Activated naive CD4-positive, alpha-beta T cell treated with anti-CD3 and anti-CD28 coated beads, Interleukin-2, amount 50 U/mL, for 24 hours (primary cell): ENCODE data around the gene SPANXN1.
"Not testable (repeated sequence)": the region's sequence is repeated elsewhere in the genome, so short reads cannot be mapped to it uniquely, and the experiment has no call there.

Experiments
- H3K27ac Mint-ChIP-seq: one replicate; pipeline ENCODE4 v1.8.0; 2021; ENCODE audit warnings: mild to moderate bottlenecking, mixed read lengths
- H3K27me3 Mint-ChIP-seq: one replicate; pipeline ENCODE4 v1.8.0; 2021; ENCODE audit warnings: mixed read lengths
- H3K36me3 Mint-ChIP-seq: one replicate; pipeline ENCODE4 v1.8.0; 2021; ENCODE audit warnings: mixed read lengths
- H3K4me1 Mint-ChIP-seq: one replicate; pipeline ENCODE4 v1.8.0; 2021; ENCODE audit warnings: mixed read lengths
- H3K4me3 Mint-ChIP-seq: one replicate; pipeline ENCODE4 v1.8.0; 2021; ENCODE audit warnings: mild to moderate bottlenecking, mixed read lengths
- H3K9me3 Mint-ChIP-seq: one replicate; pipeline ENCODE4 v1.8.0; 2021; ENCODE audit warnings: mixed read lengths

Gene SPANXN1, protein sequence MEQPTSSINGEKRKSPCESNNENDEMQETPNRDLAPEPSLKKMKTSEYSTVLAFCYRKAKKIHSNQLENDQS

DNA sequence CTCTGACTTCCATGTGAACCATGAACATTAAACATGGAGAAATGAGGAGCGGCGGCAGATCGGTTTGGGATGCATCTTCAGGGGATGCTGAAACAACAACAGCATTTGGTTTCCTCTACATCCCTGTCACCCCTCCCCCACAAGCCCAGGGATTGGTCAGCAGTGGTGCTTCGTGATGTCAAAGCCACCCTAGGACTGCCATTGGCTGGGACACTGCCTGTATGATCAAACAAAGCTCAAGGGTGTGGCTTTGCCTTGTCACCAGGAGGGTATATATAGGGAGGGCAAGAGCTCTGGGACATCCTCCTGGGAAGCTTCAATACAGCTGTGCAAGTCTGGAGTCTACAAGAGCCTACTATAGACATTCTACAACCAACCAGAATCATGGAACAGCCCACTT lies at the start of gene SPANXN1:
Gene SPANXN1, plus strand, starts transcription at position 301 of the 400 bp plus-strand sequence. Its CDS starts 84 bp downstream, at position 385.
- H3K4me1 Mint-ChIP-seq, H3K9me3 Mint-ChIP-seq, H3K27me3 Mint-ChIP-seq, H3K4me3 Mint-ChIP-seq, H3K27ac Mint-ChIP-seq, H3K36me3 Mint-ChIP-seq: not testable (repeated sequence)

DNA sequence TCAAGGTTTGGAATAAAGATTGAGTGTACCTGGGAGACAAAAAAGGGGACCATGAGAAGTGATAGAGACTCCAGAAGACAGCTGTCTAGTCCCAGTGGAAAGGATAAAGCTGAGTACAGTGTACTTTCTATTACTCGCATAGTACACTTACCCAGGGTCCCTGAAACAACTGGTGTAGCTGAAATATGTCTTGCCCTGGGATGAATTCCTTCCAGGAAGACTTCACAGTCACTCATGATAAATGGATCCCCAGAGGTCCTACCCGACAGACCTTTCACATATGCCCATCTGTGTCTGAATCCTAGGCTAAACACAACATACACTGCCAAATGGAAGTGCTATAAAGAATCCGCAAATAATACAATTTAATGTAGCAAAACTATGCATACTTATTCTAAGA lies 48.2 kb upstream of the SPANXN1 start:
- H3K4me1 Mint-ChIP-seq, result no peaks in the 10 kb centered on the region
- H3K27me3 Mint-ChIP-seq, result no peaks in the 10 kb centered on the region
- no peaks in the 10 kb centered on the region for H3K9me3 Mint-ChIP-seq
- H3K36me3 Mint-ChIP-seq, result no peaks in the 10 kb centered on the region
- no peak overlapping the region for H3K27ac Mint-ChIP-seq
- no peak overlapping the region for H3K4me3 Mint-ChIP-seq

DNA sequence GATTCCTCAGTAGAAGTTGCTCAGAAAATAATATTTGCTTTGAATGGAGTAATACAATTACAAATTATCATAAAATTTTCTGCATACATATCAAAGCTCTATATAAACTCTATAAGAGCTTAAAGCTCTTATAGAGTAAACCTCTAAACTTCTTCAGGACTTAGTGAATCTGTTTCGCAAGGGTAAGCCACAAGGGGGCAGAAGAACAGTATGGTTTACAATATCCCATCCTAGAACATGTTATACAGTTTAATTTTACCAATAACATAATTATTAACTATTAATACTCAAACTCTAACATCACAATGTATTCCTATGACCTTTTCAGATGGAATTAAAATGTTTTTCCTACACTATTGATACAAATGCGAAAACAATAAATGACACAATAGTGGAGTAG lies 33.8 kb upstream of the SPANXN1 start:
- H3K9me3 Mint-ChIP-seq, result no peaks in the 10 kb centered on the region
- no peaks in the 10 kb centered on the region for H3K4me1 Mint-ChIP-seq
- no peak overlapping the region for H3K4me3 Mint-ChIP-seq
- no peaks in the 10 kb centered on the region for H3K36me3 Mint-ChIP-seq
- H3K27ac Mint-ChIP-seq, result no peak overlapping the region
- no peaks in the 10 kb centered on the region for H3K27me3 Mint-ChIP-seq

DNA sequence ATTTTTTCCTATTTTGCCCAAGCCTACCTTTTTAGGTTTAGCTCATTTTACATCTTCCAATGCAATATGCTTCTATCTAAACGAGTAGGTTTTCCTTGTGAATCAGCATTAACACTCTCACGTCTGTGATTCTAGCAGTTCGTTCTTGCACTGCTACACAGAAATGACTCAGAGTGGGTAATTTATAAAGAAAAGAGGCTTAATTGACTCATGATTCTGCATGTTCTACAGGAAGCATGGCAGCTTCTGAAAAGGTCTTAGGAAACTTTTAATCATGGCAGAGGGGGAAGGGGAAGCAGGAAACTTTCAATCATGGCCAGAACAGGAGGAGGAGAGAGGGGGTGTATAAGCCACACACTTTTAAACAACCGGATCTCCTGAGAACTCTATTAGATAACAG lies 44.9 kb downstream of the SPANXN1 start:
- H3K27ac Mint-ChIP-seq, result no peak overlapping the region
- H3K4me1 Mint-ChIP-seq, result no peaks in the 10 kb centered on the region
- H3K4me3 Mint-ChIP-seq, result no peak overlapping the region
- H3K36me3 Mint-ChIP-seq, result no peaks in the 10 kb centered on the region
- no peaks in the 10 kb centered on the region for H3K9me3 Mint-ChIP-seq
- H3K27me3 Mint-ChIP-seq, result no peaks in the 10 kb centered on the region
